SK-N-SH treated with all-trans-retinoic acid at 6 μM for 48 hours (cell line): ENCODE data around the gene SOWAHA.

Source experiments
- ATAC-seq: fragments of 200-7000 bp; cut with Tn5 transposase; 3 replicates; pipeline ENCODE4 v1.9.1; 2020; ENCODE audit warnings: mild to moderate bottlenecking, moderate library complexity
- ARNTL ChIP-seq: fragments of 450-650 bp; formaldehyde crosslinking; IDR thresholded peaks from 2 replicates; pipeline ENCODE4 v1.5.0; 2020; ENCODE audit warnings: low read depth, mild to moderate bottlenecking, moderate library complexity, borderline replicate concordance
- BACH2 ChIP-seq: fragments of 250-450 bp; sonication (Bioruptor Pico); IDR thresholded peaks from 2 replicates; pipeline ENCODE4 v1.9.0; 2021; ENCODE audit warnings: mild to moderate bottlenecking, borderline replicate concordance
- CREB5 ChIP-seq: fragments of 250-450 bp; sonication (Bioruptor Pico); IDR thresholded peaks from 2 replicates; pipeline ENCODE4 v1.5.1; 2020; ENCODE audit warnings: low read depth, mild to moderate bottlenecking, moderate library complexity
- CSDC2 ChIP-seq: fragments of 250-450 bp; sonication (Bioruptor Pico); IDR thresholded peaks from 2 replicates; pipeline ENCODE4 v1.5.0; 2020; ENCODE audit warnings: mild to moderate bottlenecking, moderate library complexity
- ESRRG ChIP-seq: fragments of 250-450 bp; sonication (Bioruptor Pico); IDR thresholded peaks from 2 replicates; pipeline ENCODE4 v1.6.1; 2021; ENCODE audit warnings: mild to moderate bottlenecking
- GLIS3 ChIP-seq: fragments of 250-450 bp; sonication (Bioruptor Pico); IDR thresholded peaks from 2 replicates; pipeline ENCODE4 v1.5.0; 2020; ENCODE audit warnings: mild to moderate bottlenecking, moderate library complexity
- ISL1 ChIP-seq: fragments of 250-450 bp; sonication (Bioruptor Pico); IDR thresholded peaks from 2 replicates; pipeline ENCODE4 v2.1.2; 2022; ENCODE audit warnings: mild to moderate bottlenecking, moderate library complexity
- PPARA ChIP-seq: fragments of 250-450 bp; sonication (Bioruptor Pico); IDR thresholded peaks from 2 replicates; pipeline ENCODE4 v1.5.0; 2020; ENCODE audit warnings: mild to moderate bottlenecking, borderline replicate concordance
- RARB ChIP-seq: fragments of 250-450 bp; sonication (Bioruptor Pico); IDR thresholded peaks from 2 replicates; pipeline ENCODE4 v1.8.0; 2021; ENCODE audit warnings: mild to moderate bottlenecking, moderate library complexity
- SNAI2 ChIP-seq: fragments of 250-450 bp; sonication (Bioruptor Pico); IDR thresholded peaks from 2 replicates; pipeline ENCODE4 v1.5.0; 2020; ENCODE audit warnings: mild to moderate bottlenecking, moderate library complexity
- TCF4 ChIP-seq: fragments of 250-450 bp; sonication (Bioruptor Pico); IDR thresholded peaks from 2 replicates; pipeline ENCODE4 v1.8.0; 2021; ENCODE audit warnings: mild to moderate bottlenecking, moderate library complexity, borderline replicate concordance
- TOX ChIP-seq: fragments of 250-450 bp; sonication (Bioruptor Pico); IDR thresholded peaks from 2 replicates; pipeline ENCODE4 v1.8.0; 2021; ENCODE audit warnings: mild to moderate bottlenecking, moderate library complexity, borderline replicate concordance
- TSHZ2 ChIP-seq: fragments of 250-450 bp; sonication (Bioruptor Pico); IDR thresholded peaks from 2 replicates; pipeline ENCODE4 v1.5.0; 2020; ENCODE audit warnings: mild to moderate bottlenecking, moderate library complexity
- ZC3H10 ChIP-seq: fragments of 250-450 bp; sonication (Bioruptor Pico); IDR thresholded peaks from 2 replicates; pipeline ENCODE4 v1.5.1; 2021; ENCODE audit warnings: mild to moderate bottlenecking, moderate library complexity
- ZFP3 ChIP-seq: fragments of 250-450 bp; sonication (Bioruptor Pico); IDR thresholded peaks from 2 replicates; pipeline ENCODE4 v1.5.0; 2020; ENCODE audit warnings: mild to moderate bottlenecking, moderate library complexity
- ZFP30 ChIP-seq: fragments of 450-650 bp; formaldehyde crosslinking; IDR thresholded peaks from 2 replicates; pipeline ENCODE4 v1.5.0; 2022; ENCODE audit warnings: mild to moderate bottlenecking, moderate library complexity
- ZNF565 ChIP-seq: fragments of 450-650 bp; formaldehyde crosslinking; conservative IDR thresholded peaks from 2 replicates; pipeline ENCODE4 v1.5.0; 2020; ENCODE audit warnings: low read depth, mild to moderate bottlenecking, moderate library complexity
- ZNF70 ChIP-seq: fragments of 450-650 bp; formaldehyde crosslinking; IDR thresholded peaks from 2 replicates; pipeline ENCODE4 v1.5.0; 2020; ENCODE audit warnings: mild to moderate bottlenecking, moderate library complexity
- ZNF8 ChIP-seq: fragments of 450-650 bp; formaldehyde crosslinking; IDR thresholded peaks from 2 replicates; pipeline ENCODE4 v1.5.0; 2020; ENCODE audit warnings: mild to moderate bottlenecking, moderate library complexity
- TF ChIP-seq, protein P1 (sequence below): fragments of 250-450 bp; sonication (Bioruptor Pico); IDR thresholded peaks from 2 replicates; pipeline ENCODE4 v1.8.0; 2021; ENCODE audit warnings: low read depth, mild to moderate bottlenecking, moderate library complexity, borderline replicate concordance
- TF ChIP-seq, protein P2 (sequence below): fragments of 250-450 bp; sonication (Bioruptor Pico); IDR thresholded peaks from 2 replicates; pipeline ENCODE4 v1.5.1; 2021; ENCODE audit warnings: mild to moderate bottlenecking, moderate library complexity
- TF ChIP-seq, protein P3 (sequence below): fragments of 250-450 bp; sonication (Bioruptor Pico); IDR thresholded peaks from 2 replicates; pipeline ENCODE4 v1.8.0; 2020; ENCODE audit warnings: mild to moderate bottlenecking, moderate library complexity, borderline replicate concordance

Gene SOWAHA

GRCh38 chr5:132829742-132830435, 16.8 kb downstream of the SOWAHA start:
- TF ChIP-seq GLIS3 (CRISPR knock-in tag) = no peak
- no peak for TF ChIP-seq ZFP30 (CRISPR knock-in tag)
- TF ChIP-seq TCF4 (CRISPR knock-in tag) = peak; percentile 17; the same call in 1 of the 2 replicates
- peak; percentile 96 for ATAC-seq

- ATAC-seq = peak; percentile 75
- no peak for TF ChIP-seq SNAI2
- no peak for TF ChIP-seq BACH2 (CRISPR knock-in tag)
- TF ChIP-seq, protein P1, sequence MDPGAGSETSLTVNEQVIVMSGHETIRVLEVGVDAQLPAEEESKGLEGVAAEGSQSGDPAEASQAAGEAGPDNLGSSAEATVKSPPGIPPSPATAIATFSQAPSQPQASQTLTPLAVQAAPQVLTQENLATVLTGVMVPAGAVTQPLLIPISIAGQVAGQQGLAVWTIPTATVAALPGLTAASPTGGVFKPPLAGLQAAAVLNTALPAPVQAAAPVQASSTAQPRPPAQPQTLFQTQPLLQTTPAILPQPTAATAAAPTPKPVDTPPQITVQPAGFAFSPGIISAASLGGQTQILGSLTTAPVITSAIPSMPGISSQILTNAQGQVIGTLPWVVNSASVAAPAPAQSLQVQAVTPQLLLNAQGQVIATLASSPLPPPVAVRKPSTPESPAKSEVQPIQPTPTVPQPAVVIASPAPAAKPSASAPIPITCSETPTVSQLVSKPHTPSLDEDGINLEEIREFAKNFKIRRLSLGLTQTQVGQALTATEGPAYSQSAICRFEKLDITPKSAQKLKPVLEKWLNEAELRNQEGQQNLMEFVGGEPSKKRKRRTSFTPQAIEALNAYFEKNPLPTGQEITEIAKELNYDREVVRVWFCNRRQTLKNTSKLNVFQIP (CRISPR knock-in tag) = no peak
- no peak for TF ChIP-seq GLIS3 (CRISPR knock-in tag)
- no peak for TF ChIP-seq ZNF565
- TF ChIP-seq TOX (CRISPR knock-in tag) = no peak
- no peak for TF ChIP-seq ZNF70
- no peak for TF ChIP-seq ZNF8 (CRISPR knock-in tag)
- TF ChIP-seq, protein P2, sequence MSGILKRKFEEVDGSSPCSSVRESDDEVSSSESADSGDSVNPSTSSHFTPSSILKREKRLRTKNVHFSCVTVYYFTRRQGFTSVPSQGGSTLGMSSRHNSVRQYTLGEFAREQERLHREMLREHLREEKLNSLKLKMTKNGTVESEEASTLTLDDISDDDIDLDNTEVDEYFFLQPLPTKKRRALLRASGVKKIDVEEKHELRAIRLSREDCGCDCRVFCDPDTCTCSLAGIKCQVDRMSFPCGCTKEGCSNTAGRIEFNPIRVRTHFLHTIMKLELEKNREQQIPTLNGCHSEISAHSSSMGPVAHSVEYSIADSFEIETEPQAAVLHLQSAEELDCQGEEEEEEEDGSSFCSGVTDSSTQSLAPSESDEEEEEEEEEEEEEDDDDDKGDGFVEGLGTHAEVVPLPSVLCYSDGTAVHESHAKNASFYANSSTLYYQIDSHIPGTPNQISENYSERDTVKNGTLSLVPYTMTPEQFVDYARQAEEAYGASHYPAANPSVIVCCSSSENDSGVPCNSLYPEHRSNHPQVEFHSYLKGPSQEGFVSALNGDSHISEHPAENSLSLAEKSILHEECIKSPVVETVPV (CRISPR knock-in tag) = no peak
- no peak for TF ChIP-seq ESRRG (CRISPR knock-in tag)
- TF ChIP-seq ARNTL (CRISPR knock-in tag) = no peak
- TF ChIP-seq ZFP30 (CRISPR knock-in tag) = no peak
- TF ChIP-seq TSHZ2 = no peak
- no peak for TF ChIP-seq CSDC2 (CRISPR knock-in tag)
- TF ChIP-seq RARB (CRISPR knock-in tag) = no peak
- TF ChIP-seq CREB5 (CRISPR knock-in tag) = no peak
- no peak for TF ChIP-seq ISL1 (CRISPR knock-in tag)
- TF ChIP-seq PPARA (CRISPR knock-in tag) = no peak
Observed at GRCh38 chr5:132830436-132831094, 17.5 kb downstream of the SOWAHA start, which contains the start of gene SHROOM1. TSS of gene SHROOM1 (minus strand) at chr5:132830647. CDS start at chr5:132826140, 4,507 bp downstream.

DNA sequence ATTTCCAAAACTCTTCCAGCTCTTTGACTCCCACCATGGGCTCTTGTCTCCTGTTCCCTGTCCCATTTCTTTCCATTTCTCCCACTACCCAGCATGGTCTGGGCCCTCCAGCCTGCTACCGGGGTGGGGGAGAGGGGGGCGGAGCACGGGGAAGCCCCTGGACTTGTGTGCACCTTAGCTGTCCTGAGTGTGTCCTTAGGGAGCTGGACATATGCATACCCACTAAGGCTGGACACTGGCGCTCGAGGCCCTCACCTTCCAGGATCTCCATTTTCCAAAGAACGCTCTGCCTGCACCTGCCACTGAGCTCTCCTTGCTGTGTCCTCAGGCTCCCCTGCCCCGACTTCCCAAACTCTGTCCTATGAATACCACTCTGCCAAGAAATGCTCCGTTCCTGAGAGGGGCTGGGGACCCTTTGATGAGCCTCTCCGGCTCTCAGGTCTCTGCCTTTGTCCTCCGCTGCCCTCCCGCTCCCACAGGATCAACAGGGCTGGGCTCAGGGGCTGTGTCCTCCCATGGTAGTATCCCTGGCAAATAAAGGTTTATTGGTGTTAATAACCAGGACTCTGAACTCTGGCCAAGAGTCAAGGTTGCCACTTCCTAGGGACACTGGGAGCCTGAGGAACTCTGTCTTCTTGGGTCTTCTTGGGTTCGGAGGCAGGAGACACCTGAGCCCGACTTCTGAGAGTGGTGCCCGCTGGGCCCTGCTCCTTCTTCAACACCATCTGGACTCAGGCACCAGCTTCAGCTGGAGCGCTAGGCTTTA, 18.2 kb downstream of the SOWAHA start:
- ATAC-seq = no peak
- TF ChIP-seq, protein P1 (CRISPR knock-in tag) = no peak
- TF ChIP-seq TSHZ2 (no peak), ZNF565 (no peak), ESRRG (CRISPR knock-in tag) (no peak), TCF4 (CRISPR knock-in tag) (no peak), ZC3H10 (CRISPR knock-in tag) (no peak), ZNF70 (no peak), ZFP3 (no peak), ISL1 (CRISPR knock-in tag) (no peak)
- TF ChIP-seq, protein P3, sequence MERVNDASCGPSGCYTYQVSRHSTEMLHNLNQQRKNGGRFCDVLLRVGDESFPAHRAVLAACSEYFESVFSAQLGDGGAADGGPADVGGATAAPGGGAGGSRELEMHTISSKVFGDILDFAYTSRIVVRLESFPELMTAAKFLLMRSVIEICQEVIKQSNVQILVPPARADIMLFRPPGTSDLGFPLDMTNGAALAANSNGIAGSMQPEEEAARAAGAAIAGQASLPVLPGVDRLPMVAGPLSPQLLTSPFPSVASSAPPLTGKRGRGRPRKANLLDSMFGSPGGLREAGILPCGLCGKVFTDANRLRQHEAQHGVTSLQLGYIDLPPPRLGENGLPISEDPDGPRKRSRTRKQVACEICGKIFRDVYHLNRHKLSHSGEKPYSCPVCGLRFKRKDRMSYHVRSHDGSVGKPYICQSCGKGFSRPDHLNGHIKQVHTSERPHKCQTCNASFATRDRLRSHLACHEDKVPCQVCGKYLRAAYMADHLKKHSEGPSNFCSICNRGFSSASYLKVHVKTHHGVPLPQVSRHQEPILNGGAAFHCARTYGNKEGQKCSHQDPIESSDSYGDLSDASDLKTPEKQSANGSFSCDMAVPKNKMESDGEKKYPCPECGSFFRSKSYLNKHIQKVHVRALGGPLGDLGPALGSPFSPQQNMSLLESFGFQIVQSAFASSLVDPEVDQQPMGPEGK (CRISPR knock-in tag) = no peak
